Left hindlimb (tissue), 1 donor: ENCODE results near the gene PKP1.

ENCODE experiments used
- DNase-seq: peaks from one replicate; pipeline ENCODE4 v3.0.0-alpha.2; 2018

PKP1 gene

GRCh38 chr1:201283836-201284553 lies 689 bp downstream of the PKP1 start:
- DNase-seq, result no peak

- DNase-seq, result no peak
Measured at GRCh38 chr1:201284636-201285035, 1.3 kb downstream of the PKP1 start.

- DNase-seq, result no peak
Measured at GRCh38 chr1:201285846-201286245, 2.5 kb downstream of the PKP1 start.

GRCh38 chr1:201286445-201286844 lies 3.1 kb downstream of the PKP1 start:
- DNase-seq, result no peak

GRCh38 chr1:201288007-201288406 lies 4.7 kb downstream of the PKP1 start:
- DNase-seq, result no peak

GRCh38 chr1:201288765-201289164 lies 5.5 kb downstream of the PKP1 start:
- DNase-seq, result no peak

- DNase-seq, result no peak
Measured at GRCh38 chr1:201290551-201290950, 7.2 kb downstream of the PKP1 start.

GRCh38 chr1:201291916-201292315 lies 8.6 kb downstream of the PKP1 start:
- no peak for DNase-seq

- no peak for DNase-seq
Measured at GRCh38 chr1:201294876-201295275, 11.6 kb downstream of the PKP1 start.

GRCh38 chr1:201295346-201295745 lies 12.0 kb downstream of the PKP1 start:
- no peak for DNase-seq

- DNase-seq, result no peak
Measured at GRCh38 chr1:201295861-201296260, 12.6 kb downstream of the PKP1 start.

GRCh38 chr1:201296352-201296751 lies 13.0 kb downstream of the PKP1 start:
- DNase-seq, result no peak

- DNase-seq, result no peak
Measured at GRCh38 chr1:201298396-201299381, 15.4 kb downstream of the PKP1 start.

- DNase-seq, result no peak
Measured at GRCh38 chr1:201299968-201300367, 16.7 kb downstream of the PKP1 start.

- DNase-seq, result no peak
Measured at GRCh38 chr1:201300641-201301040, 17.3 kb downstream of the PKP1 start.

- DNase-seq, result no peak
Measured at GRCh38 chr1:201302163-201303152, 19.2 kb downstream of the PKP1 start.

- DNase-seq, result no peak
Measured at GRCh38 chr1:201304126-201304525, 20.8 kb downstream of the PKP1 start.

- no peak for DNase-seq
Measured at GRCh38 chr1:201305815-201306214, 22.5 kb downstream of the PKP1 start.

GRCh38 chr1:201307231-201307630 lies 23.9 kb downstream of the PKP1 start:
- DNase-seq, result no peak

GRCh38 chr1:201307760-201308499 lies 24.6 kb downstream of the PKP1 start:
- no peak for DNase-seq

GRCh38 chr1:201309416-201309815 lies 26.1 kb downstream of the PKP1 start:
- DNase-seq, result peak; percentile 68
